Retinal pigment epithelial cell (primary cell): ENCODE measurements around the gene PHC2.

Experiments used
- DNase-seq: peaks from one replicate; pipeline ENCODE4 v3.0.0-alpha.2; 2010; ENCODE audit warnings: low read depth
- H3K4me3 ChIP-seq: 2 replicates; pipeline ENCODE4 v1.5.1; 2011; ENCODE audit warnings: mild to moderate bottlenecking, low read length, control low read depth, moderate library complexity
- TF ChIP-seq, protein P1 (sequence below): conservative IDR thresholded peaks from 2 replicates; pipeline ENCODE4 v1.5.1; 2011; ENCODE audit warnings: low read depth, low read length, control low read depth, inconsistent platforms

Gene PHC2

DNA sequence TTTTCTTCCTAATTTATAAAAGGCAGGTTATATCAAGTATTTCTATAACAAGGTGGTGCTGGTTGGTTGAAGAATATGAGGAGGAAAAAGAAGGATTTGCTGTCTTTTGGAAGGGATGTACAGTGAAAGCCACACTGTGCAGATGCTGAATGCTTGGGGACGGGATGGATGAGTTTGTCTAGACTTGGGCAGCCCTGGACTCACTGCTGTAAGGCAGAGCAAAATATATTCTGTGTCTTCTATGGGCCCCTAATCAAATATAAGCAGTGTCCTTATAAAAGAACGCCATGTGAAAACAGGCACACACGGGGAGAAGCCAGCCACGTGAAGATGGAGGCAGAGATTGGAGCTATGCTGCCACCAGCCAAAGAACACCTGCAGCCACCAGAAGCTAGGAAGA is 47.4 kb downstream of the PHC2 start:
- TF ChIP-seq, protein P1, sequence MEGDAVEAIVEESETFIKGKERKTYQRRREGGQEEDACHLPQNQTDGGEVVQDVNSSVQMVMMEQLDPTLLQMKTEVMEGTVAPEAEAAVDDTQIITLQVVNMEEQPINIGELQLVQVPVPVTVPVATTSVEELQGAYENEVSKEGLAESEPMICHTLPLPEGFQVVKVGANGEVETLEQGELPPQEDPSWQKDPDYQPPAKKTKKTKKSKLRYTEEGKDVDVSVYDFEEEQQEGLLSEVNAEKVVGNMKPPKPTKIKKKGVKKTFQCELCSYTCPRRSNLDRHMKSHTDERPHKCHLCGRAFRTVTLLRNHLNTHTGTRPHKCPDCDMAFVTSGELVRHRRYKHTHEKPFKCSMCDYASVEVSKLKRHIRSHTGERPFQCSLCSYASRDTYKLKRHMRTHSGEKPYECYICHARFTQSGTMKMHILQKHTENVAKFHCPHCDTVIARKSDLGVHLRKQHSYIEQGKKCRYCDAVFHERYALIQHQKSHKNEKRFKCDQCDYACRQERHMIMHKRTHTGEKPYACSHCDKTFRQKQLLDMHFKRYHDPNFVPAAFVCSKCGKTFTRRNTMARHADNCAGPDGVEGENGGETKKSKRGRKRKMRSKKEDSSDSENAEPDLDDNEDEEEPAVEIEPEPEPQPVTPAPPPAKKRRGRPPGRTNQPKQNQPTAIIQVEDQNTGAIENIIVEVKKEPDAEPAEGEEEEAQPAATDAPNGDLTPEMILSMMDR = no peak
- no peak for DNase-seq
- no peak overlapping the region for H3K4me3 ChIP-seq

DNA sequence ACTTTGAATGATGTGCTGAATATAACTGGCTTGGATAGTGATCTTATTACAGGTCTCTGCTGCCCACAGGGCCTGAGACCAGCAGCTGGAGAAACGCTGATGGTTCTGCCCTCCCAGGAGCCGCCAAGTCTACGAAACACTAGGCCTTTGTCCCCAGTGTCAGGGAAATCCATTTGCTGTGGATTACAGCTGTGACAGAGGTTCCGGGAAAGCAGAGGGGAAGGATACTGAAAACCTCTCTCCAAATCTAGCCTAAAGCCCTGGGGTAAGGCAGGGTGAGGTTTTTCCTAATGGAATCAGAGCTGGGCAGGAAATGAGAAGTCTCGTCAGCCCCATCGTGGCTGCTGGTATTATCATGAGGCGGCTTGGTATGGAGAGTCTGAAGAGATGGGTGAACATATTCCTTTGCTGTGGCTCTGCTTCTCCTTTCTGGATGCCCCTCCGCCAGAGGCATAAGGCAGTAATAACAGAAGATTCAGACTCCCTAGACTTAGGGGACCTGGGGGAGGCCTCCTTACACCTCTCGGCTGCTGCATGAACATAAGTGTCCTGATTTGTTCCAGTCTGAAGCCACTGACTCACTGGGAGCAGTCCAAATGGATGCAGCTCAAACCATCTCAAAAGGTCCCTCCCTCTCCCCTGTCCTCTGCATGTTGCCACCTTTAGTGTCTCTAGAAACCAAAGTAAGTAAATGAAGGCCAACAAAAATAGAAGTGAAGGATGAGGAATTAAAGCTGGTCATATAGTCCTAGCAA is 48.1 kb downstream of the PHC2 start:
- TF ChIP-seq, protein P1 = no peak
- DNase-seq = no peak
- H3K4me3 ChIP-seq = no peak overlapping the region

DNA sequence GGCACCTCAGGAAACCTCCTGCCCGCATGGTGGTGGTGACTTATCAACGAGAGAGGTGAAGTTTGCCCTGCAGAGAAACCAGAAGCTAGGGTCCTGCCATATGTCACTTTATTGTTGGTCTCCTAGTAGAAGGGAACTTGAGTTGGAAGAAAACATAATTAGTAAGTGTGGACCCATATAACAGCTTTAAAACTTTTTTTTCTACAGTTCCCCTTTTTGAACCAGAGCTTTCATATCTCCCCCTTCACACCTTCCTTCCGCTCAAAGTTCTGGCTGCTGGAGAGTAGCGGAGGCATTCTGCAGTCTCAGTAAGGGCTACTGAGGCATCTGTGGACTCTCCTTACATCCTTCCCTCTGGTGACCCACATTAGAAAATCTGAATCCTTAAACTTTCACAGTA is 48.9 kb downstream of the PHC2 start:
- no peak for DNase-seq
- TF ChIP-seq, protein P1 = no peak
- H3K4me3 ChIP-seq = no peak overlapping the region

DNA sequence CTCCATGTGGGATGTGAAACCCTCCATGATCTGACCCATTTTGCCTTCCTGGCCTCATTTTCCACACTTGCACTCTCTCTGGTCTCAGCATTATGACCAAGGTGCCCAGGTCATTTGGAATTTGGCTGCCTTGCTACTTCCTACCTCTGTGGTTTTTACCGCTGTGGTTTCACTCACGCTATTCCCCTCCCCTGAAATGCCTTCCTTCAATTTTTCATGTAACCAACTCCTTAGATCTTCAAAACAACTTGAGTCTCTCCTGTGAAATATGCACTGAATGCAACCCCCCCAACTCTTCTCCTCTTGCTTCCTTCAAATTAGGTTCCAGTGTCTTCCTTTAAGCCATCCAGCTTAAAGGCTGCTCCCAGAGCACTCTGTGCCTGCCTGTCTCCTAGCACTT is 50.1 kb downstream of the PHC2 start:
- TF ChIP-seq, protein P1 = no peak
- no peak for DNase-seq

DNA sequence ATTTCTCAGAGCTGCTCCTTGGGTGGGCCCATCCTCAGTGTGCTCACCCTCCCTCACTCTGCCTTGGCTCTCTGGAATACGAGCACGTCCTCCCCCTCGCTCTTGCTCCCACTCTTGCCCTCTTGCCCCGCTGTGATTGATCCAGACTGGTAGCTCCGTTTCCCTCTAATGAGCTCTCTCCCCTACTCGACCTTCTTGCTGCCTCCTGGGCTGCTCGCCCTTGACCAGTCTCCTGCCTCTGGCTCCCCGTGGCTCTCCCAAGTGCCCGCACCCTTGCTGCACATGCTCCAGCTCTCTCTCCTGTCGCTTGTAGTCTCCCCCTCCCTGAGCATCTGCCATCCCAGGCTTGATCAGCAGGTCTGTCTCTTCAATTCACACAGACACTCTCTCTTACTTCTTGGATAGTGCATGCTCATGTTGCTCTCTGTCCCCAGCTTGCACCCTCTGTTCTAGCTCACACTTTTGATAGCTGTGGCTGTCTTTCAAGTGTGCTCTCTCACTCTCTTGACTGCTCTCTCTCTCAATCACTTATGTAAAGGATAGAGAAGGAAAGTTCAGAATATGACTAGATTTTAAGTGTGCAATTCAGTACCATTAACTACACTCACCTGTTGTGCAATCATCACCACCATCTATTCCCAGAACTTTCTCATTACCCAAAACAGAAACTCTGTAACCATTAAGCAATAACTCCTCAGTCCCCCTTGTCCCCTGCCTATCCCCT is 51.1 kb downstream of the PHC2 start:
- TF ChIP-seq, protein P1 = no peak
- DNase-seq = no peak

More for the DNA sequence above, 50.1 kb downstream of the PHC2 start:
- H3K4me3 ChIP-seq = no peak overlapping the region

DNA sequence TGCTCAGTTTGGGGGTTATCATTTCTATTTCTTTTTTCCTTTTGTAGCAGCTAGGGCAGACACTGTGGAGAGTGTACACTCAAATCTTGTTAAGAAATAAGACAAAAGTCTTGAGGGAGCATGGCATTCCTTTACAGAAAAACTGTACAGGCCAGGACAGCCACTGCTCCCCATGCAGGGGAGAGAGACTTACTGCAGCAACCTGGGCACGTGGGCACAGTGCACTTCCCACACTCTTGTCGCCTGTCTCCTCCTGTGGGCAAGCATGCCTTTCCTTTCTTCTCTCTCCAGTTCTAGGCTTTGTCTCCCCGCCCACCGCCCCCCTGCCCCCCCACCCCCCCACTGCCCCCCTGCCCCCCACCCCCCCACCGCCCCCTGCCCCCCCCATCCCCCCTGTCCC is 51.9 kb downstream of the PHC2 start:
- no peak overlapping the region for H3K4me3 ChIP-seq
- no peak for DNase-seq
- TF ChIP-seq, protein P1 = peak; percentile 27

More for the DNA sequence above, 51.1 kb downstream of the PHC2 start:
- no peak overlapping the region for H3K4me3 ChIP-seq

DNA sequence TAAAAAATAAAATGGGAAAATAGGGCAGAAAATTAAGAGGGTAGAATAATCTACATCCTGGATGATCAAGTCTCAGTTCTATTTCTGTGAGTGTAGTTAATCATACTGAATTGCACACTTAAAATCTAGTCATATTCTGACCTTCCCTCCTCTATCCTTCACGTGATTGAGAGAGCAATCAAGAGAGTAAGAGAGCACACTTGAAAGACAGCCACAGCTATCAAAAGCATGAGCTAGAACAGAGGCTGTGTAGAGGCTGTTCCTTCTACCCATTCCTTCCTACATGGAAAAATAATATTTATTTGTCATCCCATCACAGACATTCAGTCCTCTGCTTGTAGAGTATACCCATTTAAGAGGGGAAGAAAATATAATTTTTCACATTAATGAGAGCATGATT is 52.4 kb downstream of the PHC2 start:
- no peak overlapping the region for H3K4me3 ChIP-seq

More for the DNA sequence above, 52.4 kb downstream of the PHC2 start:
- no peak for DNase-seq
- TF ChIP-seq, protein P1 = no peak
